DOHH2 (cell line): ENCODE results near the gene FAM221A.
A peak's percentile ranks its signal among the peaks of the same experiment; 100 is the strongest.

ENCODE experiments used
- H3F3A ChIP-seq: fragments of 200-600 bp; sonication (generic), shearing (Covaris generic); 2 replicates; pipeline ENCODE4 v1.6.0; 2016; ENCODE audit warnings: antibody characterized with exemption, mild to moderate bottlenecking; ENCODE audit not compliant: control insufficient read depth, insufficient read depth
- H3K27ac ChIP-seq: fragments of 200-600 bp; sonication (generic); 2 replicates; pipeline ENCODE4 v1.5.1; 2014; ENCODE audit warnings: low read depth, mild to moderate bottlenecking, low read length, moderate library complexity
- H3K27me3 ChIP-seq: fragments of 200-600 bp; sonication (generic); 2 replicates; pipeline ENCODE4 v1.6.1; 2014; ENCODE audit warnings: mild to moderate bottlenecking, low read length, mixed read lengths; ENCODE audit not compliant: control insufficient read depth
- H3K36me3 ChIP-seq: fragments of 200-600 bp; sonication (generic); 2 replicates; pipeline ENCODE4 v1.6.1; 2014; ENCODE audit warnings: mild to moderate bottlenecking, low read length, moderate library complexity, mixed read lengths; ENCODE audit not compliant: control insufficient read depth
- H3K4me1 ChIP-seq: fragments of 200-600 bp; sonication (generic); 2 replicates; pipeline ENCODE4 v1.6.1; 2014; ENCODE audit warnings: mild to moderate bottlenecking, low read length, mixed read lengths; ENCODE audit not compliant: control insufficient read depth
- H3K4me2 ChIP-seq: fragments of 200-600 bp; sonication (generic); 2 replicates; pipeline ENCODE4 v1.6.0; 2014; ENCODE audit warnings: mild to moderate bottlenecking, low read length, moderate library complexity
- H3K4me3 ChIP-seq: fragments of 200-600 bp; sonication (generic); 2 replicates; pipeline ENCODE4 v1.5.1; 2014; ENCODE audit warnings: mild to moderate bottlenecking, low read length, mixed read lengths
- H3K79me2 ChIP-seq: fragments of 200-600 bp; sonication (generic); 2 replicates; pipeline ENCODE4 v1.6.1; 2014; ENCODE audit warnings: mild to moderate bottlenecking, low read length, mixed read lengths; ENCODE audit not compliant: control insufficient read depth
- H3K9me2 ChIP-seq: fragments of 200-600 bp; sonication (generic); replicated peaks from 2 replicates; pipeline ENCODE4 v1.6.1; 2014; ENCODE audit warnings: mild to moderate bottlenecking, low read length, mixed read lengths; ENCODE audit not compliant: control insufficient read depth
- H3K9me3 ChIP-seq: fragments of 200-600 bp; sonication (generic); 2 replicates; pipeline ENCODE4 v1.6.1; 2014; ENCODE audit warnings: antibody characterized with exemption, low read length, mixed read lengths; ENCODE audit not compliant: control insufficient read depth, insufficient read depth
- H4K20me1 ChIP-seq: fragments of 200-600 bp; sonication (generic); 2 replicates; pipeline ENCODE4 v1.6.0; 2014; ENCODE audit warnings: low read depth, mild to moderate bottlenecking, antibody characterized with exemption, low read length, moderate library complexity; ENCODE audit not compliant: control insufficient read depth, insufficient read depth
- EZH2phosphoT487 ChIP-seq: fragments of 200-600 bp; sonication (generic); IDR thresholded peaks from 2 replicates; pipeline ENCODE4 v1.6.1; 2017; ENCODE audit warnings: borderline replicate concordance, mild to moderate bottlenecking, antibody characterized with exemption, low read length, moderate library complexity, mixed read lengths
- TF ChIP-seq, protein P1 (sequence below): fragments of 200-600 bp; sonication (generic); IDR thresholded peaks from one replicate; pipeline ENCODE4 v1.5.1; 2014; ENCODE audit warnings: antibody characterized with exemption, mild to moderate bottlenecking, low read depth, low read length; ENCODE audit not compliant: poor library complexity, severe bottlenecking

The FAM221A gene

DNA sequence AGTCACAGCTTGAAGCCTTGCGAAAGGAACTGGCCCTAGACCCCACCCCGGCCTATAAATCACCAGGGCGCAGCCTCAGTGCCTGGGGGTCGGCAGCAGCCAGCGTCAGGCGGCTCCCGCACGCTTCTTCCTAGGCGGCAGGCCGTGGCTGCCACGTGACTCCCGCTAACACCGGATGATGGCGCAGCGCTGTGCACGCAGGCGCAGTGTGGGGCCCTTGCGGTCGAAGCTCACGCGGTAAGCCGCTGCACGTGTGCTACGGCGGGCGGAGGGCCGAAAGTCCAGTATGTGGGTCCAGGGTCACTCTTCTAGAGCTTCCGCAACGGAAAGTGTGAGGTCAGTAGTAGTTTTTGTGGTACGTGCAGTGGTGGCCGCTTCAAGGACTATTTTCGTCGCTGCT, 30.0 kb downstream of the FAM221A start, which contains the start of gene STK31:
Gene STK31, plus strand, starts transcription at position 220 of the 400 bp plus-strand sequence. Its CDS starts 67 bp downstream, at position 287.
- H3K36me3 ChIP-seq = peaks cover 5% of the 10 kb centered on the region; the same call in 1 of the 2 replicates
- H3K4me2 ChIP-seq = no peak within 1 kb of the TSS

DNA sequence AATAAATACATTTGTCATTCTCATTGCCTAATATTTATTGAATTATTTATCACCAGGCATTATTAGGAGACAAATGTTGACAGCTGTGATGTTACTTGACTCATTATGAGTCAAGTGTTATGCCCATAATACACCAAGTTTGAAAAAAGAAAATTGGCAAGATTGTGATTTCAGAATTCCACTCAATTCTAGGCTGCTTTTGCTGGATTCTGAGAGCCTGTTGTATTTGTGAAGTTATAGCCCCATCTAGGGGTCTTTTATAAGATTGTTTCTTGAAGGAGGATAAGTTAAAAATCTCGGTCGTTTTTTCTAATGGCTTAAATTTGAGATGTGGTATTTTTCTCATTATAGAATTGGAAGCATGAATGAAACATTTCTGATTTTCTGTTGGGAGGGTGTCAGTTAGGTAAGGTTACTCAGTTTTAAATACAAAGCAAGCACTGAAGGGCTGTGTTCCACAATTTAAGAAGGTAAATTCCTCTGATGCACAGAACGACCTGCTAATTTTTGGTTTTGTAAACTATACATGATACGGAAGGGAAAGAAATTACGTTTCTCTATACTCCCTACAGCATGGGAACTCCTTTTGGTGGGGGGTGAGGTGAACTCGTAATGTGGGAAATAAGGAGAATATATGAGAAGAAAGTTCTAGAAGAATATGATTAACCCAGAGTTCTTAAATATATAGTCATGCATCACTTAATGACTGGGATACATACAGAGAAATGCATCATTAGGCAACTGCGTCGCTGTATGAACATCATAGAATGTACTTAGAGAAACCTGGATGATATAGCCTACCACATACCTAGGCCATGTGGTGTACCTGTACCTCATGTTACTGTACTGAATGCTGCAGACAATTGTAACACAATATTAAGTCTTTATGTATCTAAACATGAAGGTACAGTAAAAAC, 32.6 kb downstream of the FAM221A start:
- H3K9me2 ChIP-seq = no peaks in the 10 kb centered on the region
- no peak for TF ChIP-seq EZH2phosphoT487
- TF ChIP-seq, protein P1, sequence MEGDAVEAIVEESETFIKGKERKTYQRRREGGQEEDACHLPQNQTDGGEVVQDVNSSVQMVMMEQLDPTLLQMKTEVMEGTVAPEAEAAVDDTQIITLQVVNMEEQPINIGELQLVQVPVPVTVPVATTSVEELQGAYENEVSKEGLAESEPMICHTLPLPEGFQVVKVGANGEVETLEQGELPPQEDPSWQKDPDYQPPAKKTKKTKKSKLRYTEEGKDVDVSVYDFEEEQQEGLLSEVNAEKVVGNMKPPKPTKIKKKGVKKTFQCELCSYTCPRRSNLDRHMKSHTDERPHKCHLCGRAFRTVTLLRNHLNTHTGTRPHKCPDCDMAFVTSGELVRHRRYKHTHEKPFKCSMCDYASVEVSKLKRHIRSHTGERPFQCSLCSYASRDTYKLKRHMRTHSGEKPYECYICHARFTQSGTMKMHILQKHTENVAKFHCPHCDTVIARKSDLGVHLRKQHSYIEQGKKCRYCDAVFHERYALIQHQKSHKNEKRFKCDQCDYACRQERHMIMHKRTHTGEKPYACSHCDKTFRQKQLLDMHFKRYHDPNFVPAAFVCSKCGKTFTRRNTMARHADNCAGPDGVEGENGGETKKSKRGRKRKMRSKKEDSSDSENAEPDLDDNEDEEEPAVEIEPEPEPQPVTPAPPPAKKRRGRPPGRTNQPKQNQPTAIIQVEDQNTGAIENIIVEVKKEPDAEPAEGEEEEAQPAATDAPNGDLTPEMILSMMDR = peak; percentile 75
- H3K4me3 ChIP-seq = no peak overlapping the region
- no peaks in the 10 kb centered on the region for H4K20me1 ChIP-seq
- no peaks in the 10 kb centered on the region for H3K9me3 ChIP-seq
- no peaks in the 10 kb centered on the region for H3K36me3 ChIP-seq
- H3K4me2 ChIP-seq = no peak overlapping the region
- no peak overlapping the region for H3K27ac ChIP-seq
- no peaks in the 10 kb centered on the region for H3F3A ChIP-seq
- peaks cover 6% of the 10 kb centered on the region; the same call in 1 of the 2 replicates for H3K27me3 ChIP-seq
- no peaks in the 10 kb centered on the region for H3K4me1 ChIP-seq
- H3K79me2 ChIP-seq = no peaks in the 10 kb centered on the region

More for the DNA sequence above, 30.0 kb downstream of the FAM221A start, which contains the start of gene STK31:
- H3K9me2 ChIP-seq = no peaks in the 10 kb centered on the region
- H3K4me1 ChIP-seq = no peaks in the 10 kb centered on the region
- TF ChIP-seq, protein P1 = no peak
- no peak for TF ChIP-seq EZH2phosphoT487
- H3F3A ChIP-seq = no peaks in the 10 kb centered on the region
- peaks cover 5% of the 10 kb centered on the region; the same call in 1 of the 2 replicates for H3K9me3 ChIP-seq
- H4K20me1 ChIP-seq = no peaks in the 10 kb centered on the region
- no peaks in the 10 kb centered on the region for H3K79me2 ChIP-seq
- H3K27ac ChIP-seq = no peak within 1 kb of the TSS
- H3K4me3 ChIP-seq = no peak within 1 kb of the TSS
- peaks cover 6% of the 10 kb centered on the region; the same call in 1 of the 2 replicates for H3K27me3 ChIP-seq

DNA sequence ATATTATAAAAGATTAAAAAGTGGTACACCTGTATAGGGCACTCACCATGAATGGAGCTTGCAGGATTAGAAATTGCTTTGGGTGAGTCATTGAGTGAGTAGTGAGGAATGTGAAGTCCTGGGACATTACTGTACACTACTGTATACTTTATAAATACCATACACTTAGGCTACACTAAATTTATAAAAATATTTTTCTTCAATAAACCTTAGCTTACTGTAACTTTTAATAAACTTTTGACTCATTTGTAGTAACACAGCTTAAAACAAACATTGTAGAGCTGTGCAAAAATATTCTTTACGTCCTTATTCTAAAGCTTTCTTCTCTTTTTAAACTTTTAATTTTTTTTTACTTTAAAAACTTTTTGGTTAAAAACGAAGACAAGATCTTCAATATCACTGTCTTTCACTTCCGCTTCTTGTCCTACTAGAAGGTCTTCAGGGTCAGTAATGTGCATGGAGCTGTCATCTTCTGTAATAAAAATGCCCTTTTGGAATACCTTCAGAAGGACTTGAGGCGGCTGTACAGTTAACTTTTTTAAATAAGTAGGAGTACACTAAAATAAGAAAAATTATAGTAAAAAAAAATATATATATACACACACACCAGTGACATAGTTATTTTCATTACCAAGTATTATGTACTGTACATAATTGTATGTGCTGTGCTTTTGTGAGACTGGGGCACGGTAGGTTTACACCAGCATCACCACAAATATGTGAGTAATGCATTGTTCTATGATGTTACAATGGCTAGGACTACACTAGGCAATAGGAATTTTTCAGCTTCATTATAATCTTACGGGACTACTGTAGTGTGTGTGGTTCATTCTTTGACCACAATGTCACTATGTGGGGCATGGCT, 33.5 kb downstream of the FAM221A start:
- Histone ChIP-seq H3K36me3 (no peaks in the 10 kb centered on the region), H3K9me3 (no peaks in the 10 kb centered on the region), H3K4me3 (no peak overlapping the region), H3K27ac (no peak overlapping the region), H3K4me2 (no peak overlapping the region), H3K9me2 (no peaks in the 10 kb centered on the region), H3K4me1 (no peaks in the 10 kb centered on the region), H3K27me3 (peaks cover 7% of the 10 kb centered on the region; the same call in 1 of the 2 replicates), H3F3A (no peaks in the 10 kb centered on the region), H4K20me1 (no peaks in the 10 kb centered on the region), H3K79me2 (no peaks in the 10 kb centered on the region)
- TF ChIP-seq, protein P1 = no peak
- TF ChIP-seq EZH2phosphoT487 = no peak
